Lung (tissue), 12 donors: ENCODE data around the gene OMA1. TPM values are rescaled to one million over a fixed set of nuclear protein-coding genes. Genes with fewer than 3 reads are reported as not detected.

ENCODE experiments used
- ATAC-seq: fragments of 200-7000 bp; cut with Tn5 transposase; one replicate; pipeline ENCODE4 v1.9.1; 2020; ENCODE audit warnings: moderate number of reproducible peaks; ENCODE audit not compliant: insufficient read depth, low FRiP score
- DNase-seq, 3 donors: peaks; one replicate each; pipeline ENCODE4 v3.0.0-alpha.2; 2013 to 2017
- H3K27ac ChIP-seq, 2 donors: one replicate each; pipeline ENCODE4 v1.5.1; 2013; ENCODE audit warnings: mild to moderate bottlenecking in 2 of 2, moderate library complexity in 2 of 2, control low read depth in 1 of 2, inconsistent platforms in 1 of 2, low read depth in 1 of 2, low read length in 1 of 2
- H3K27me3 ChIP-seq, 3 donors: one replicate each; pipeline ENCODE4 v1.5.1; 2013; ENCODE audit warnings: low read length in 2 of 3; ENCODE audit not compliant: control insufficient read depth in 3 of 3, insufficient read depth in 3 of 3
- H3K36me3 ChIP-seq, 4 donors: one replicate each; pipeline ENCODE4 v1.5.1; 2013; ENCODE audit warnings: low read length in 4 of 4, mild to moderate bottlenecking in 1 of 4, moderate library complexity in 1 of 4; ENCODE audit not compliant: control insufficient read depth in 4 of 4, insufficient read depth in 4 of 4
- H3K4me1 ChIP-seq, 5 donors: one replicate each; pipeline ENCODE4 v1.5.1; 2013; ENCODE audit warnings: low read length in 5 of 5, mild to moderate bottlenecking in 2 of 5, moderate library complexity in 1 of 5; ENCODE audit not compliant: control insufficient read depth in 5 of 5, insufficient read depth in 5 of 5
- H3K4me3 ChIP-seq: one replicate; pipeline ENCODE4 v1.5.1; 2013; ENCODE audit warnings: mild to moderate bottlenecking, control low read depth, moderate library complexity
- H3K9ac ChIP-seq, 2 donors: one replicate each; pipeline ENCODE4 v1.5.1; 2013; ENCODE audit warnings: low read length in 2 of 2, control low read depth in 1 of 2; ENCODE audit not compliant: insufficient read depth in 1 of 2
- H3K9me3 ChIP-seq, 4 donors: one replicate each; pipeline ENCODE4 v1.5.1; 2013; ENCODE audit warnings: low read length in 3 of 4, mild to moderate bottlenecking in 1 of 4, moderate library complexity in 1 of 4; ENCODE audit not compliant: control insufficient read depth in 4 of 4, insufficient read depth in 3 of 4
- CTCF ChIP-seq: IDR thresholded peaks from 2 replicates; pipeline ENCODE4 v1.5.1; 2012; ENCODE audit warnings: mild to moderate bottlenecking; ENCODE audit errors: control extremely low read depth, extremely low read depth
- WGBS, 2 donors: extraction: QIAGEN DNeasy Blood & Tissue Kit; methylation state at CpG; one replicate each; pipeline ENCODE4 v1.1.7; 2013; 5-methylcytosine and 5-hydroxymethylcytosine counted together
- polyA plus RNA-seq, 2 donors: library from polyadenylated mRNA; stranded (reverse); fragments of 200-250 nt; gene quantifications; one replicate each; pipeline ENCODE4 v1.2.1, GENCODE V29; 2013
- total RNA-seq, 2 donors: library from RNA; depleted of rRNA in 1 of 2; stranded (reverse); fragments of >200 nt in 1 of 2; gene quantifications; one replicate each; pipeline ENCODE4 v1.2.1, GENCODE V29; 2014 to 2021
- donor health status: control.
- donor health status: control.
- donor health status: Bipolar disorder and iron deficiency.
- donor health status: healthy.
- donor health status: DM: yes; HTN: yes; CAD: no.

OMA1 gene
- total and polyA plus RNA-seq, 4 donors, result 13.2 to 52.1 (median 23.3) TPM

GRCh38 chr1:58437623-58438022 lies 108.9 kb downstream of the OMA1 start:
- Histone ChIP-seq H3K4me3 (no peak overlapping the region), H3K9me3 (no peaks in the 10 kb centered on the region), H3K4me1 (no peaks in the 10 kb centered on the region), H3K36me3 (no peaks in the 10 kb centered on the region), H3K27ac (no peak overlapping the region), H3K9ac (no peak overlapping the region), H3K27me3 (no peaks in the 10 kb centered on the region)
- ATAC-seq (no peak), DNase-seq (no peak)
- WGBS, 2 donors, result 81% methylated on average over 3 of the region's 3 CpGs
- TF ChIP-seq CTCF, result no peak

GRCh38 chr1:58436615-58437297 lies 109.8 kb downstream of the OMA1 start:
- DNase-seq, result no peak
- H3K36me3 ChIP-seq, result no peaks in the 10 kb centered on the region
- no peak for TF ChIP-seq CTCF
- no peaks in the 10 kb centered on the region for H3K27me3 ChIP-seq
- WGBS, 2 donors, result 83 to 84% methylated on average over 5 of the region's 5 CpGs
- no peak for ATAC-seq
- no peak overlapping the region for H3K4me3 ChIP-seq
- H3K9ac ChIP-seq, result no peak overlapping the region
- H3K4me1 ChIP-seq, result no peaks in the 10 kb centered on the region
- no peak overlapping the region for H3K27ac ChIP-seq
- H3K9me3 ChIP-seq, result no peaks in the 10 kb centered on the region

- DNase-seq, result no peak
- Histone ChIP-seq H3K27me3 (no peaks in the 10 kb centered on the region), H3K4me1 (no peaks in the 10 kb centered on the region), H3K36me3 (no peaks in the 10 kb centered on the region), H3K4me3 (no peak overlapping the region), H3K9ac (no peak overlapping the region), H3K9me3 (no peaks in the 10 kb centered on the region), H3K27ac (no peak overlapping the region)
- 73 to 82% methylated on average over 4 of the region's 4 CpGs for WGBS, 2 donors
- ATAC-seq, result no peak
- no peak for TF ChIP-seq CTCF
Observed at GRCh38 chr1:58435376-58435775, 111.2 kb downstream of the OMA1 start.

GRCh38 chr1:58434607-58435006 lies 111.9 kb downstream of the OMA1 start:
- Histone ChIP-seq H3K27ac (no peak overlapping the region), H3K9me3 (no peaks in the 10 kb centered on the region), H3K4me1 (no peaks in the 10 kb centered on the region), H3K4me3 (no peak overlapping the region), H3K27me3 (no peaks in the 10 kb centered on the region), H3K36me3 (no peaks in the 10 kb centered on the region), H3K9ac (no peak overlapping the region)
- no peak for TF ChIP-seq CTCF
- WGBS, 2 donors, result 81 to 95% methylated on average over 2 of the region's 2 CpGs
- no peak for ATAC-seq
- DNase-seq, result no peak
